Left ventricle myocardium superior (tissue), 1 donor: Measurements from ENCODE around the gene PRPF40A. TPM values are rescaled to one million over a fixed set of nuclear protein-coding genes. Genes with fewer than 3 reads are reported as not detected.

Experiments
- ATAC-seq: fragments of 200-7000 bp; cut with Tn5 transposase; one replicate; pipeline ENCODE4 v1.9.1; 2020; ENCODE audit warnings: mild to moderate bottlenecking, moderate library complexity
- DNase-seq: peaks from one replicate; pipeline ENCODE4 v3.0.0-alpha.2; 2020
- intact Hi-C: fragments of 100-400 bp; cut with micrococcal nuclease; formaldehyde crosslinking; loops from one replicate; pipeline ENCODE4 v1.11.0; 2022
- total RNA-seq: library from RNA; stranded (reverse); fragmentation: NEBNext Ultra II Directional; extraction: Animal tissue kit (Norgen Biotek cat#: 25700); gene quantifications from one replicate; pipeline ENCODE4 v1.2.1, GENCODE V29; 2021
- donor health status: DM: no; HTN: yes; CAD: no; lungs with severe emphysema.

Gene PRPF40A
- total RNA-seq, 1 donor from 2014 or later, result 33.2 TPM

DNA sequence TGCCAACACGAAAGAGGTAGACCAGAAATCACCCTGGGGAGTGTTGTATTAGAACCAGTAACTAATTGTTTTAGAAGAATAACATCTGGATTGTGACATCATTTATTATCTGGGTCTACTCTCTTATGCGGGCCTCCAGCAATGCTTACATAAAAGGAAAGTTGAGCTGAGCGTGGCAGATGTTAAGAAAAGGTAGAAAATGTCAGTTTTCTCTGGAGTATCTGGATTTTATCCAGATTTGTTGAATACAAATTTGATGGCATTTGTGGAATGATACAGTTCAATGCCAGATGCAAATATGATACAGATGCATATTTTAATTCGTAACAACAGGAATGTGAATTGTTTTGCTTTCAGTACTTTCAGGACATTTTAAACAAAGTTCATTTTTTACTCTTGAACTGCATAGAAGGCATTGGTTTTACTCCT lies 90.3 kb downstream of the PRPF40A start:
- ATAC-seq (no peak), DNase-seq (no peak)
- intact Hi-C loops, result loop anchor here (5.0 kb wide), 1 partner anchor 435 kb away; no protein-coding TSS in a partner anchor

DNA sequence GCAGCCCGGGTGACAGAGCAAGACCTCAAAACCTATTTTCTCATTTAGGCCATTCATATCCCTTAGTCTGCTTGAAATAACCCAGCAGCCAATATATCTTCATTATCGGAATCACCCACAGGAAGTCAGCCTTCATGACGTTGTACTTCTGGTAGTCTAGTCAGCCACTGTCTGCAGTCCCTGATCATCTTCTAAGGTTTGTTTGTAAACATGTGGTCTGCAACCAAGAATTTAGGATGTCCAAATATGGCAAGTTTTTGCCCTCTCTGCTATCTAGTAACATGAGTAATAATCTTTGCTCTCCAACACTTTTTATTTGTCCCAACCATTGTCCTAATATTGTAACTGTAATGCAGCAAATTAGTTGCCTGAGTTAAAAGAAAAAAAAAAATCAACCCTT lies 92.5 kb downstream of the PRPF40A start:
- ATAC-seq, result no peak
- DNase-seq, result no peak
- intact Hi-C loops, result loop anchor here (5.0 kb wide), 1 partner anchor 433 kb away; no protein-coding TSS in a partner anchor

DNA sequence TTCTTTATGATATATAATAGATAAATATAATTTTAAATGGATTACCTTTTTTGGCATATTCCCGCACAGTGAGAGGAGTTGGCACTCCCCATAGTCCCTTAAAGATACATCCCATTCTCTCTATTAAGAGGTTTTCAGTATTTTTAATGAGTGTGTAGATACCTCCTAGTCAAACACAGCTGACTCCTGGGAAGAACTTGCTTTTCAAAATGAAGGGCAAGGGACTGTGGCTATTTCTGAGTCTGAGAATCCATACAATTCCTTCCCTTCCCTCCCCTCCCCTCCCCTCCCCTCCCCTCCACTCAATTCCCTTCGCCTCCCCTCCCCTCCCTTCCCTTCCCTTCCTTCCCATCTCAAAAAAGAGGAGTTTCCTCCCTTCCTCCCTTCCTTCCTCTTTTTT lies 93.5 kb downstream of the PRPF40A start:
- DNase-seq (no peak), ATAC-seq (no peak)
- intact Hi-C loops, result no loop called here

DNA sequence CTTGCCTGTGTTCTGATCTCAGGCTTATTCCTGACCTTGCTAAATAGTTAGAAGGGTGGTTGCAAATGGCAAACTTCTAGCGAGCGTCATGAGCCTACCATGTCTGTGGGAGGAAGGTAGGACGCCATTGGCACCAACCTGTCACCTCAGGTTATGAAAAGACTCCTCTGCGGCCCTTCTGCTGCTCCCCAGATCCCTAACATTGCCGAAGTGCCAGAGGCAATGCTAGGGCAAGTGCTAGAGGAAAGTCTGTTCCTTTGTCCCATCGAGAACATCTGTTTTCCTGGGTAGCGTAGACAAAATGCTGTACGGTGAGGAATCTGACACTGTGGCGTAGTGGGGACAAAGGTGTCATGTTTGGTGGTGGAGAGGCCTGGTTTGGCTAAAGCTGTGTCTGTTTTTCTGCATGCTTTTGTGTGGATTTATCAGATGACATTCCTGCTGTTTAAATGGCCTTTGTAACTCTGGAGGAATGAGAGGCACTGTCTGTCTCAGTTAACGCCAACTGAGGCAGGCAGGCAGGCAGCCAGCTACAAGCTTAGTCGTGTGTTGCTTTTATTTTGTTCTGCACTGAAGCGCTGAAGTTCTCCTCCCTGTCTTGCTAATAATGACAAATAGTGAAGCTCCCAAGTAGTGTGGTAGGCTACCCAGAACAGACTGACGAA lies 94.1 kb downstream of the PRPF40A start:
- intact Hi-C loops, result no loop called here

DNA sequence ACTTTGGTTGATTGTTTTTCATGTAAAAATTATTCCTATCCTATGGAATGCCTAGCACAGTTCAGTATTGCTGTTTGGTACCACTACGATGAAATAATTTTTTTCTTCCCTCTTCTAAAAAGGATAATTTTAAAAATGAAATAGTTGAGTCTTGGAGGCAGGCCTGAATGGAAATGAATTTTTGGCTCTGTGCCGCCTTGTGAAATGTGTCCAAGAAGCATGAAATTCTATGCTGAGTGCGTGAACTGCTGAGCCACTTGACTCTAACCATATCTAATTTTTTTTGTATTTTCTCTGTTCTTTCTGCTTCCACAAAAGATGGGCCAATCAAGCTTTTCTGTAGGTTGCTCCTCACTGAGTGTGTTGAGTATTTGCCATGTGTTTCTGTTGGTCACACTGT lies 95.0 kb downstream of the PRPF40A start:
- no peak for ATAC-seq
- DNase-seq, result no peak
- intact Hi-C loops, result no loop called here

More for the DNA sequence above, 94.1 kb downstream of the PRPF40A start:
- DNase-seq (no peak), ATAC-seq (no peak)

DNA sequence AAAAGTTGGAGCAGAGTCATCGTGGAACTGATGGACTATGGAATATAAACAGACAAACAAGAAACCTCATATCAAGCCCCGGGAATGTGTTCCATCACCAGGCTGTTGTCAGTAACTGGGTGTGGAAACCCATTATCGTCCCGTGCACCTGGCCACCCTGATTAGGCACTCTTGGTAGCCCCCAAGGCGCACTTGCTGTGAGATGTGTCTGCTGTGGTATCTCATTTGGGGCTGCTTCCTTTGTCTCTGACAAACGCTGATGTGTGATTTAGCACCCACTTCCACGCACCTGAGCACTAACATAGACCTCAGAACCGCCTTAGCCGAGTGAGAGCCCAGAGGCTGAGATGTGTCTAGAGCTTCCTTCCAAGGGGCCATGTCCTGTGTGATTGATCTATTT lies 96.3 kb downstream of the PRPF40A start:
- no peak for DNase-seq
- no peak for ATAC-seq
- intact Hi-C loops, result no loop called here

DNA sequence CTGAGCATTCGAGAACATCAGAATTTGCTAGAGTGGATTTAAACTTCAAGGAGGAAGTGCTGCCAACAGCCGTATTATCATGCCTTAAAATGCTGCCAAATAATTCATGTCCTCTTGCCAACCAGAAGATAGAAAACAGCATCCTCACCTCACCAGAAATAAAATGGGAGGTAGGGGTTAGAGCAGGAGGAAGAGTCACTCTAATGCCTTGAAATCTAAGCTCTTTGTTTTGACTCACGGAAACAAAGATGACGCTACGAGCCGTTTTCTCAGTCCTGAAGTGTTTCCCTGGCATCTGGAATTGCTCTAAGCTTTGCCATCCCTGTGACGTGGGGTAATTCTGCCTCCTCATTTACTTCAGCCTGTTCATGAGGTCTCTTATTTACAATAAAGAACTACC lies 97.1 kb downstream of the PRPF40A start:
- DNase-seq (no peak), ATAC-seq (no peak)
- intact Hi-C loops, result no loop called here

DNA sequence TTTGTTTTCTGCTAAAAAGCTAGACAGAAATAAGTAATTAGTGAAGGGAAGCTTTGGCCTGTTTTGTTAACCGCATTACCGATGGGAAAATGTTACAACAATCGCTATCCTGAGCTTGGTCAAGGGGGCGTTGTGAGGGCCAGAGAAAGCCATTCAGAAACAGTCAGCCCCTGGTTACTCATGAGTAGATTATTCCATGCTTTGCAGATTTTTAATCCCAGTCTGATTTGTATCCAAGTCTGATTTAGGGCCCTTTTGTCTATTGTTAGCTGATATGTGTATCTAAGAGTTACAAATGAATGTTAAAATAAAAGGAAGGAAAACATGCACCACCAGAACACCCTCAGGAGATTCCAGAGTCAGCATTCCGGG lies 99.1 kb downstream of the PRPF40A start:
- no peak for DNase-seq
- ATAC-seq, result no peak
- intact Hi-C loops, result no loop called here

DNA sequence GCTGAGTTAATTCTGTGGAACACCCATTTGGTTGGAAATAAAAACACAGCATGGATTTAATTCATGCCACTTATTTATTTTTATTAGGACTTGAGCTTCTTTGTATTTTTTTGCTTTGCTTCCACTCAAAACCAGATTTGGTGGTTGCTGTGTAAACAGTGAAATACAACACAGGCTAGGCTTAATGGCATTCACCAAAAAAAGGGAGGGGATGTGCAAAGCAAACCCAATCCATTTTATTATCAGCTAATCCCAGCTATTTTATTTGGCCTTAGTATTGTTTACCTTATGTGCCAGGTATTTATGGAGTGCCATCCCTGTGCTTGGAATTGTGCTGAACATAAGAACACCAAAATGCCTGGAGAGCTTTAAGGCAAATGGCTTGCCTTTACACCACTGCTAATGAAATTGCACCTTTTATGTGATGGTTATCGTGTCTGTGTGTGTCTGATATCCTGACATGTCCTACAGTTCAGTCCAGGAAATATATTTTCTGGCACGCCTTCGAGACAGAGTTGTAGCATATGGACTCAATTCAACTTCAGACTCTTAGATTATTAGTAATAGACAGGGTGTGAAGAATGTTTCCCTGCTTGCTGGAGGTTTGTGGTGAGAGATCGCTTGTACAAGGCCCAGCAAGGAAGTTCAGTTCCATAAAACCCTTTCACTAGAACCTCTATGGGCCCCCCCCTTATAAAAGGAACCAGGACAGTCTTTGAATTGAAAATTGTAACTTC lies 99.6 kb downstream of the PRPF40A start:
- intact Hi-C loops, result no loop called here
- no peak for ATAC-seq

DNA sequence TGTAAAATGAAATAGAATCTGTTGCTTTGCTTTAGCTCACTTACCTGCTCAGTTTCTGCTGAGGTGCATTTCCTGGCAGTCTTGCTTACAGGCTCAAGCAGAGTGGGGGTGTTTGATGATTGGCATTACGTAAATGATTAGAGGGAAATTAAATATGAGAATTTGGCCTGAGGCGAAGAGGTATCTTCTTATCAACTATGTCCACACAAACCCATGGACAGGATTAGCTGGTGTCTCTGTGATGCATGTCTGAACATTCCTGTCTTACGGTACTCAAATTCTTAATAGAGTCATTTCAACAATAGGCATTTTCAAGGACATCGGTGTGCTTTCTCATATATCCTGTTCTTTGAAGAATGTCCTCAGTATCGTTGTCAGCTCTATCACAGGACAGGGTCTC lies 102.1 kb downstream of the PRPF40A start:
- ATAC-seq (no peak), DNase-seq (no peak)
- intact Hi-C loops, result no loop called here

More for the DNA sequence above, 99.6 kb downstream of the PRPF40A start:
- DNase-seq, result no peak

DNA sequence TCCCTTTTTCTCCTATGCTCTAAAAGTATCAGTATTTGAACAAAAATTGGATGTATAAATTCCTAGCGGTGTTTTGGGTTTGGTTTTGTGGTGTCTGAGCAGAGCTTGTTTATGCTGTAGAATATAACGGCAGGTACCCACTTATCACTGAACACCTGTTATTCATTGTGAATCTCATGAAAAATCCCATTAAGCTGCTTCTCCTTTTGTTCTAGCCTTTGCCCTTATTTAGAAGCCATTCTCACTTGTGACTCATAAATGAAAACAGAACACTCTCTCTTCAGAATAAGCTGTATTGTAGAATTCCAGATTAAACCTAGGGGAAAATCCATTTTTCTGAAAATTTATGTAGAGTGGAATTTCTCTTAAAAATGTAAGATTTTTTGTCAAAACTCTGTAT lies 104.0 kb downstream of the PRPF40A start:
- intact Hi-C loops, result no loop called here
- DNase-seq (no peak), ATAC-seq (no peak)

DNA sequence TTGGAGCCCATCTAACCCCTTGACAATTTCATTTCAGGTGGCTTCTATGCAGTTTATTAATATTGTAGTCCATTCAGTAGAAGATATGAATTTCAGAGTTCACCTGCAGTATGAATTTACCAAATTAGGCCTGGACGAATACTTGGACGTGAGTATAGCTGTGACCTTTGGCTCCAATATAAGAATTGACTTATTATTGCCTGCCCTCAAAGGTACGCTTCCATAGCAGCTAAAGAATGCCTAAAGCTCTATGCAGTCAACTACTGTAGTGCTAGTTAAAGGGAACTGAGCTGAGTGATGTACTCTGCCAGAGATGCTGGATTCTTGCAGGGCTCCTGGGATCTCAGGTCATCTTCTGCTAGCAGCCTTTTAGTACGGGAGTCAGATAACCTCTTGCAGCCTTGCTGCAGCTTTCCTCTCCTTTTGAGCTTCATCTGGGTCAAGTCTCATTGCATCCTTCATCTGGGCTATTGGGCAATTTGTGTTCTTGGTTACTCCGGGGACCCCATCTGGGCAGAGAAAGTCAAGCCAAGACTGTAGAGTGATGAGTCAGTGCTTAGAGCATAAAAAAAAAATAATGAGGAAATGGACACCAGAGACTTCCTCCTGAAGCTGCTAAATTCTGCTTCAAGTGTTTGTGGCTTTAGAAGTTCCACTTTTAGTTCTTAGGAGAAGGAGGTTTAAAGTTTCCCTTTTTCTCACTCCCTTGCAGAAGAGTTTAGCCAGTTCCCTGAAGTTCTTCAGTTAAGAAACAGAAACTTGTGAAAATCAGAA lies 105.6 kb downstream of the PRPF40A start:
- peak; percentile 97 for ATAC-seq
- peak; percentile 34 for DNase-seq
- intact Hi-C loops, result no loop called here

DNA sequence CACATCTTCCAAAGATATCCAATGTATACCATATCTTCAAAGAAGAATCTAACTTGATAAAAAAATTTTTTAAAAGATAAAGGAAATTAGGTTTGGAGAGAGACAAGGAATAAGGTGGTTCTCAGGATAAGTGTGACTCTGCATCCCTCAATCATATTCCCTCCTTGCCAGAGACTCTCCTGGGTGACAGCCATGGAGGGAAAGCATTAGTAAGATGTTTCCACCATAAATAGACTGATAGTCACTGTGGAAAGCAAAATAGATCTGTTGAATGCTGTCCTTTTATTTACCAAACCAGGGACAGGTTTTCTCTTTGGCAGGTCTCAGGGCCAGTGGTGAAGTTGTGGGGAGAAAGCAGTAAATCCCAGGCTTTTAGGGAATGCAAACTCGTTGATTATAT lies 107.6 kb downstream of the PRPF40A start:
- intact Hi-C loops, result no loop called here
- DNase-seq, result no peak
- no peak for ATAC-seq

DNA sequence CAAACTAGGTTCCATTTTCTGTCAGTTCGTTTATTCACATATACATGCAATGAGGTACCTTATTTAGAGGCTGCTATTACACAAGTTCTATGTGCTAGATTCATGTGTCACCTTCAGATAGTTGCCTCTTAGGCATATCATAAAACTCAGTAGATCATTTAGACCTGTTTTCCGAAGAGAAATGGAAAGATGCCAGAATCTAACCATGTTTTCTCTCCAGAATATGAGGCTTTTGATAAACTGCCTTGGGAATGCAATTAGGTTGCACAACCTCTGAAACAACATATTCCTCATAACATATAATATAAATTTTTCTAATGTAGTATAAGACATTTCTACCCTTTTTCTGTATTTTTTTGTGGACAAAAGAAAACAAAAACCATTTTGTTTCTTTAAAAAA lies 108.1 kb downstream of the PRPF40A start:
- DNase-seq (no peak), ATAC-seq (no peak)
- intact Hi-C loops, result no loop called here

DNA sequence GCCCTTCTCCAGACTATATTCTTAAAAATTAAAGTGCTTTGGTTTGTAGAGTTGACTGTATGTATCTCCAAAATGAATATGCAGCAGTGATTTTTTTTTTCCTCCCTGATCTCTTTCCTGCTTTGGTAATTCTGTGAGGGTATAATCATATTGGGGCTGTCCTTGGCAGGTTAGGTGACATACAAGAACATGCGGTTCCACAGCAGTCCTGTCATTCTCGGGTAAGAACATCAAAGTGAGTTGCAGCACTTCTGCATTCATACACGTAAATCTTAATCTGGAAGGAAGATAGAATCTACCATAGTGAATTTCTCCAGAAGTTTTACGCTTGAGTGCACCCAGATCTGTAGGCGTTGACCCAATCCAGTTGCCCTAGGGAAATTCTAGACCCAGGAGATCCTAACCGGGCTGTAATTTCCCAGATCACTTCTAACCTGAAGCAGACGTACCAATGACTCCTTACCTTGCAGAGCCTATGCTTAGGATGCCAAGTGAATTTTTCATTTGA lies 109.4 kb downstream of the PRPF40A start:
- ATAC-seq, result no peak
- intact Hi-C loops, result no loop called here
- DNase-seq, result no peak

DNA sequence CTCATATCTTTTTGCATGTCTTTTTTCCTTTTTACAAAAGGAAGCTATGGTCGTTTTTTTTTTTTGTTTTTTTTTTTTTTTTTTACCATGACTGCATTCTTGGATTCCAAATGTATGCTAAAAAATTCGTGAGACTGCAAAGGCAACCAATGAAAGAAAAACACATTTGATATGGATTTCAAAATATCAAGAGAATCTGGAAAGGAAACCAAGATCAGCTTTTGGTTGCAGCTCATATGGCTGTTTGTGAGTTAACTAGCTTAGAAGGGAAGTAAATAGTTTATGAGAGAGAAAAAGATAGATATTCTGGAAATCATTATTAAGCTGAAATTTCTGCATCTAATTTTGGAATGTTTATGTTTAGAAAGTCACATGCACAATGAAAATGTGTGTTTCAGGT lies 110.3 kb downstream of the PRPF40A start:
- DNase-seq (no peak), ATAC-seq (no peak)
- intact Hi-C loops, result no loop called here

DNA sequence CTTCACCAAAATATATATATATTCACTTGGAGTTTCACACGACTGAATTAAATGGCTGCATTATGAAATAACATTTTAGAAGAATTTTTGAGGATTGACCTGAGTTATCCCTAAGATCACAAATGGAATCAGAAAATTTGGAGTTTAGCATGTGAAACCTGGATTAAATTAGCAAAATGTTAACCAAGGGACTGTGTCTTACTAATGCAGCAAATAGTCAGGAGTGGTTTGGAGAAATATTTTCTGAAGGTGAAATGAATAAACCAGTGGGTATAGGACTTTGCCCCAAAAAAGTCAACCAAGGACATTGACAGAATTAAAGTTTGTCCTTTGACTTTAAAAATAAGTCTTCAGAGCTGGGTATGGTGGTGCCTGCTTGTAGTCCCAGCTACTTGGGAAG lies 111.2 kb downstream of the PRPF40A start:
- DNase-seq (no peak), ATAC-seq (no peak)
- intact Hi-C loops, result no loop called here

DNA sequence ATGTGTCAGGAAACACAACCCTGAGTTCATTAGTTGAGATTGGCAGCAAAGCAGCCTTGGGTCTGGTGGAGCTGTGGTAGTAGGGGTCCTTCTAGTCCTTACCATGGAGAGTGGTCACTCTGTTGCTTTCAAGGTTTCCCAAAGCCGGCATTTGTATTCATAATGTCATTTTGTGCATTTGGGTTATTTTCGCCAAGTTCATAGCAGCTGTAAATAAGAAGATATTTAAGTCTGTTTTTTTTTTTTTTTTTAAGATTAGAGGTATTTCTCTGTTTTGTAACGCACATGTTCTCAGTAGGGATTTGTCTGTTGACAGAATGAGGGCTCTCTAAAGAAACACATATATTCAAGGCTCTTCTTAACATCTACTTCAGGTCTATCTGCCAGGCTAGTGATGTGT lies 114.1 kb downstream of the PRPF40A start:
- ATAC-seq, result no peak
- intact Hi-C loops, result no loop called here
- no peak for DNase-seq

DNA sequence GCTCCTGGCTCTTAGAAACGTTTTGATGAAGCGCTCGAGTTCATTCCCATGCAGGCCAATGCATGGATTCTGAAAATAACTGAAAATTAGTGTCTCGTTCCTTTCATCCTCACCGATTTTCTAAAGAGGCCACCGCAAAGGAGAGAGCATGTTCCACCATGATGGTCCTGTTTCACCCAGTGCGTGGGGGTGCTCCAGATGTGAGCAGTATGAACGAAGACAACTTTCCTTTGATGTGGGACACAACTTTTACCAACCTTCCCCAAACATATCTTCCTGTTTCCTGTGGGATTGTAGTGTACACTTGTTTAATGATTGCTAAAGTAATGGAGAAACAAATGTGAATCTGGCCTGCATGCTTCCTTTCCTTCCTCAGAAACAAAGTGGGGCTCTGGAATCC lies 114.5 kb downstream of the PRPF40A start:
- ATAC-seq (no peak), DNase-seq (no peak)
- intact Hi-C loops, result no loop called here
